IMR-90 (cell line): ENCODE results near the gene FLYWCH1. TPM values are rescaled to one million over a fixed set of nuclear protein-coding genes. Genes with fewer than 3 reads are reported as not detected.

Source experiments
- ATAC-seq: fragments of 200-7000 bp; cut with Tn5 transposase; 2 replicates; pipeline ENCODE4 v1.9.1; 2020; ENCODE audit warnings: low read depth, mild to moderate bottlenecking, moderate library complexity
- BruUV-seq: library from RNA; stranded (reverse); fragments of 400-500 nt; replicated peaks from 2 replicates; lab custom pipeline; 2021; lab: Mats Ljungman, UMichigan
- CTCF ChIA-PET: fragments of 300-600 bp; formaldehyde crosslinking; extraction: SDS; loops from one replicate; lab custom pipeline; 2021; ENCODE audit warnings: antibody characterized with exemption; lab: Yijun Ruan, JAX
- POLR2A ChIA-PET: fragments of 300-600 bp; sonication (Branson Sonifier 250); formaldehyde crosslinking; loops from one replicate; lab custom pipeline; 2022; ENCODE audit warnings: antibody characterized with exemption; ENCODE audit not compliant: unreplicated experiment; lab: Charles Lee
- DNase-seq: peaks from one replicate; pipeline ENCODE4 v3.0.0; 2013
- H2AFZ ChIP-seq: replicated peaks from 2 replicates; pipeline ENCODE3; 2013; ENCODE audit warnings: low read length, mild to moderate bottlenecking; ENCODE audit not compliant: poor library complexity
- H2AK5ac ChIP-seq: 2 replicates; pipeline ENCODE4 v1.6.1; 2013; ENCODE audit warnings: low read depth, low read length, inconsistent platforms
- H2AK9ac ChIP-seq: replicated peaks from 2 replicates; pipeline ENCODE3; 2013; ENCODE audit warnings: mild to moderate bottlenecking, low read depth, low read length, moderate library complexity; ENCODE audit not compliant: poor library complexity
- H2BK120ac ChIP-seq: 2 replicates; pipeline ENCODE4 v1.6.1; 2013; ENCODE audit warnings: low read depth, low read length, inconsistent platforms
- H2BK15ac ChIP-seq: 3 replicates; pipeline ENCODE4 v1.6.1; 2013; ENCODE audit warnings: low read depth, low read length, inconsistent platforms
- H2BK20ac ChIP-seq: 2 replicates; pipeline ENCODE4 v1.6.1; 2013; ENCODE audit warnings: low read depth, mild to moderate bottlenecking, inconsistent platforms, low read length, moderate library complexity
- H2BK5ac ChIP-seq: 2 replicates; pipeline ENCODE4 v1.6.1; 2013; ENCODE audit warnings: mild to moderate bottlenecking, low read depth, low read length, inconsistent platforms; ENCODE audit not compliant: poor library complexity, severe bottlenecking
- H3K14ac ChIP-seq: replicated peaks from 2 replicates; pipeline ENCODE4 v1.6.1; 2013; ENCODE audit warnings: low read depth, low read length, inconsistent platforms
- H3K18ac ChIP-seq: 2 replicates; pipeline ENCODE4 v1.6.1; 2013; ENCODE audit warnings: low read depth, low read length, control low read depth
- H3K23ac ChIP-seq: 2 replicates; pipeline ENCODE4 v1.6.1; 2013; ENCODE audit warnings: low read depth, low read length, inconsistent platforms
- H3K27ac ChIP-seq: 2 replicates; pipeline ENCODE4 v1.5.1; 2013; ENCODE audit warnings: mild to moderate bottlenecking, control low read depth, low read length; ENCODE audit not compliant: insufficient read depth
- H3K27me3 ChIP-seq: 2 replicates; pipeline ENCODE4 v1.6.1; 2013; ENCODE audit warnings: low read length; ENCODE audit not compliant: control insufficient read depth, insufficient read depth
- H3K36me3 ChIP-seq: 2 replicates; pipeline ENCODE4 v1.6.1; 2013; ENCODE audit warnings: low read length, mixed read lengths; ENCODE audit not compliant: control insufficient read depth, insufficient read depth
- H3K4ac ChIP-seq: 2 replicates; pipeline ENCODE4 v1.6.1; 2013; ENCODE audit warnings: low read depth, low read length, inconsistent platforms
- H3K4me1 ChIP-seq: 2 replicates; pipeline ENCODE4 v1.6.1; 2013; ENCODE audit warnings: low read length, mixed read lengths; ENCODE audit not compliant: control insufficient read depth, insufficient read depth
- H3K4me2 ChIP-seq: 2 replicates; pipeline ENCODE4 v1.6.1; 2013; ENCODE audit warnings: low read depth, mild to moderate bottlenecking, control low read depth, low read length, moderate library complexity
- H3K4me3 ChIP-seq: 2 replicates; pipeline ENCODE4 v1.5.1; 2013; ENCODE audit warnings: low read depth, mild to moderate bottlenecking, control low read depth, low read length, moderate library complexity; ENCODE audit not compliant: insufficient read depth
- H3K56ac ChIP-seq: 2 replicates; pipeline ENCODE4 v1.6.1; 2013; ENCODE audit warnings: low read length, inconsistent platforms; ENCODE audit not compliant: insufficient read depth; ENCODE audit errors: extremely low read depth
- H3K79me1 ChIP-seq, 2 experiments: 2 replicates each; pipeline ENCODE4 v1.6.1; 2013; ENCODE audit warnings: low read length in 2 of 2, inconsistent platforms in 1 of 2, low read depth in 1 of 2
- H3K9ac ChIP-seq: 2 replicates; pipeline ENCODE4 v1.6.1; 2013; ENCODE audit warnings: low read depth, low read length, control low read depth
- H3K9me1 ChIP-seq: 2 replicates; pipeline ENCODE4 v1.6.1; 2013; ENCODE audit warnings: low read length, inconsistent platforms; ENCODE audit not compliant: insufficient read depth
- H3K9me3 ChIP-seq: 2 replicates; pipeline ENCODE4 v1.6.1; 2013; ENCODE audit warnings: low read length; ENCODE audit not compliant: control insufficient read depth, insufficient read depth
- H4K20me1 ChIP-seq: 2 replicates; pipeline ENCODE4 v1.6.1; 2013; ENCODE audit warnings: low read length, inconsistent platforms; ENCODE audit not compliant: insufficient read depth
- H4K5ac ChIP-seq: 2 replicates; pipeline ENCODE4 v1.6.1; 2013; ENCODE audit warnings: mild to moderate bottlenecking, low read depth, low read length, control low read depth
- H4K8ac ChIP-seq, 2 experiments: 2 replicates each; pipeline ENCODE4 v1.6.1; 2013; ENCODE audit warnings: low read depth in 2 of 2, low read length in 2 of 2, control low read depth in 1 of 2, inconsistent platforms in 1 of 2
- H4K91ac ChIP-seq: 2 replicates; pipeline ENCODE4 v1.6.1; 2013; ENCODE audit warnings: low read depth, low read length, inconsistent platforms; ENCODE audit not compliant: insufficient read depth
- BHLHE40 ChIP-seq: fragments of 150-350 bp; IDR thresholded peaks from 2 replicates; pipeline ENCODE4 v1.6.1; 2016; ENCODE audit warnings: mild to moderate bottlenecking, low read depth, low read length
- CEBPB ChIP-seq: IDR thresholded peaks from 2 replicates; pipeline ENCODE4 v1.6.1; 2012; ENCODE audit warnings: low read depth, low read length, improper control_type of control experiment
- CHD1 ChIP-seq: IDR thresholded peaks from 2 replicates; pipeline ENCODE4 v1.6.1; 2012; ENCODE audit warnings: low read depth, low read length, improper control_type of control experiment
- FOS ChIP-seq: fragments of 150-350 bp; IDR thresholded peaks from 2 replicates; pipeline ENCODE4 v1.6.1; 2016; ENCODE audit warnings: low read depth, low read length
- MAFK ChIP-seq: IDR thresholded peaks from 2 replicates; pipeline ENCODE4 v1.6.1; 2012; ENCODE audit warnings: low read depth, low read length, improper control_type of control experiment
- MAZ ChIP-seq: IDR thresholded peaks from 2 replicates; pipeline ENCODE4 v1.6.1; 2012; ENCODE audit warnings: low read depth, mild to moderate bottlenecking, low read length, improper control_type of control experiment, moderate library complexity, borderline replicate concordance
- MXI1 ChIP-seq: IDR thresholded peaks from 2 replicates; pipeline ENCODE4 v1.6.1; 2012; ENCODE audit warnings: low read depth, mild to moderate bottlenecking, low read length, moderate library complexity, borderline replicate concordance
- NFE2L2 ChIP-seq: fragments of 150-350 bp; IDR thresholded peaks from 2 replicates; pipeline ENCODE4 v1.6.1; 2016; ENCODE audit warnings: low read depth, mild to moderate bottlenecking, low read length
- POLR2A ChIP-seq: IDR thresholded peaks from 2 replicates; pipeline ENCODE4 v1.6.1; 2012; ENCODE audit warnings: mild to moderate bottlenecking, low read depth, low read length
- RAD21 ChIP-seq: IDR thresholded peaks from 2 replicates; pipeline ENCODE4 v1.6.1; 2012; ENCODE audit warnings: low read length, improper control_type of control experiment
- RCOR1 ChIP-seq: IDR thresholded peaks from 2 replicates; pipeline ENCODE4 v1.6.1; 2012; ENCODE audit warnings: mild to moderate bottlenecking, low read length, improper control_type of control experiment; ENCODE audit not compliant: insufficient replicate concordance
- RFX5 ChIP-seq: IDR thresholded peaks from 2 replicates; pipeline ENCODE4 v1.8.0; 2012; ENCODE audit warnings: low read depth, mild to moderate bottlenecking, low read length, moderate library complexity
- SMC3 ChIP-seq: fragments of 150-350 bp; IDR thresholded peaks from 2 replicates; pipeline ENCODE4 v1.6.1; 2016; ENCODE audit warnings: low read depth, mild to moderate bottlenecking, antibody characterized with exemption, low read length, moderate library complexity
- WGBS, 2 experiments: methylation state at CpG; one replicate each; pipeline versions ENCODE4 v1.1.5 to v1.1.7; 2013; ENCODE audit warnings: missing lambda C conversion rate in 2 of 2; ENCODE audit not compliant: insufficient read length in 1 of 2; ENCODE audit errors: extremely low coverage in 2 of 2; 5-methylcytosine and 5-hydroxymethylcytosine counted together
- dilution Hi-C: fragments of 300-500 bp; cut with HindIII; formaldehyde crosslinking; loops from one replicate; pipeline ENCODE4 v1.14.3; 2018; ENCODE audit warnings: low sequenced_read_pairs; ENCODE audit not compliant: unreplicated experiment
- in situ Hi-C: fragments of 300-500 bp; cut with MboI; formaldehyde crosslinking; loops from 3 replicates; pipeline ENCODE4 v1.14.3; 2019; ENCODE audit warnings: low sequenced_read_pairs, inconsistent platforms, mixed read lengths
- intact Hi-C: fragments of 100-400 bp; cut with micrococcal nuclease; formaldehyde crosslinking; loops from 2 replicates; pipeline ENCODE4 v1.10.0; 2022
- polyA plus RNA-seq, 3 experiments: library from polyadenylated mRNA; depleted of rRNA; stranded (reverse); fragments of >200 nt; gene quantifications; 2 replicates each; pipeline ENCODE4 v1.2.3, GENCODE V29; 2012; ENCODE audit warnings: low replicate concordance in 1 of 3
- total RNA-seq: library from RNA; depleted of rRNA; stranded (reverse); fragments of >200 nt; gene quantifications from 2 replicates; pipeline ENCODE4 v1.2.3, GENCODE V29; 2012
- TF ChIP-seq, protein P1 (sequence below): fragments of 150-350 bp; IDR thresholded peaks from 2 replicates; pipeline ENCODE4 v1.6.1; 2016; ENCODE audit warnings: low read depth, mild to moderate bottlenecking, low read length, moderate library complexity, borderline replicate concordance
- TF ChIP-seq, protein P2 (sequence below): fragments of 150-350 bp; IDR thresholded peaks from 2 replicates; pipeline ENCODE4 v1.6.1; 2017; ENCODE audit warnings: mild to moderate bottlenecking, antibody characterized with exemption, low read length, low read depth

Gene FLYWCH1
- total and polyA plus RNA-seq, 2 of the 4 experiments (the other 2 are of a cell fraction) = 14.3 to 25.2 TPM

DNA sequence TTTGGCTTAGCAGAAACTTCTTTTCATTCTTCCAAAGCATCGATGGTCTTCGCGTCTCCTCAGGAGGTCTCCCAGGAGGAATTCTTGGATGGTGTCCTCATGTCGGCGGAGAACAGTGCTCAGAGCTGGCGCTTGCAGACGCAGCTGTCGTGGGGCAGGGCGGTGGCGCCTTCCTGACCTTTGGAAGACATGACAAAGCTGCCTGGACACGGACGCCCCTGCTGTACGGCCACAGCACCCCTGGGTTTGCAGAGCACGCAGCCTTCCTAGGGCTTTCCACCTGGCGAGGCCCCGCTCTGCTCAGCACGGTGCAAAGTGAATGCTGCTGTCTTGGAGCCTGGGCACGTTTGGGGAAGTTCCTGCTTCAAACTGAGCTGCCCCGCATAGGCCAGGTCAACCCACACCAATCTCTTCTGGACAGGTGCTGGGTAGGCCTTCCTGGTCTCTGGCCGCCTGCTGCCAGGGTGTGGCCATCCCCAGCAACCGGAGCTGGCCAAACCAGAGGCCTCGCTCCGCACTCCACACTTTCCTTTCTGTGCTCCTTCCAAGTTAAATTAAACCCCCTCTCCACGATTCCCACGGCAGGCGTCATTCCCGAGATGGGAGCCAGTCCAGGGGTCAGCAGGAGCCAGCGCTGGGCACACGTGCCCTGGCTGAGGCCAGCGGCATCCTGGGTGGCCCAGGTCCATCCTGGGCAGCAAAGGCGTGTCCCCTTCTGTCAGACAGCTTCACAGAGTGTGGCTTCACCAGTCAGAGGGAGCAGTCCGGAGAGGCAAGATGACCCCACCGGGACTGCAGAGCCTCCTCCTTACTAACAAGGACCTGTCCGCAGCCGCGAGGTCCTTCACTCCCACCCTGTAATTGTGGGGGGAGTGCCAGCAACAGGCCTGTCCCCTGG lies 37.3 kb downstream of the FLYWCH1 start:
- dilution Hi-C loops (no loop called here), in situ Hi-C loops (no loop called here), intact Hi-C loops (no loop called here)
- Histone ChIP-seq H3K14ac (no peak overlapping the region), H2BK20ac (no peak overlapping the region), H3K9ac (no peak overlapping the region), H2AK9ac (no peak overlapping the region), H4K20me1 (0 out of 2 replicates have a peak, but pooled peaks cover 8% of the 10 kb centered on the region), H2AFZ (no peak overlapping the region), H2BK15ac (no peak overlapping the region), H3K79me1 (no peaks in the 10 kb centered on the region), H3K56ac (no peak overlapping the region), H2BK120ac (no peak overlapping the region), H3K23ac (no peak overlapping the region), H2AK5ac (no peak overlapping the region), H3K18ac (no peak overlapping the region), H3K27me3 (peaks cover 11% of the 10 kb centered on the region), H4K5ac (no peak overlapping the region), H4K8ac (no peak overlapping the region), H3K27ac (no peak overlapping the region), H3K9me1 (0 out of 2 replicates have a peak, but pooled peaks cover 3% of the 10 kb centered on the region), H3K4me2 (no peak overlapping the region), H2BK5ac (no peak overlapping the region), H3K36me3 (peaks cover 21% of the 10 kb centered on the region), H4K91ac (no peak overlapping the region), H3K4ac (no peak overlapping the region), H3K4me3 (no peak overlapping the region), H3K4me1 (no peaks in the 10 kb centered on the region), H3K9me3 (no peaks in the 10 kb centered on the region)
- BruUV-seq = TSS peak; percentile 53
- CTCF ChIA-PET = no interaction called here
- WGBS, 2 experiments = 89% methylated on average over 15 of the region's 36 CpGs; no CpG with 5 or more reads in 1 of the 2 experiments
- DNase-seq = no peak
- no peak for ATAC-seq
- POLR2A ChIA-PET = no interaction called here
- TF ChIP-seq RCOR1 (no peak), MXI1 (no peak), MAFK (no peak), BHLHE40 (no peak), MAZ (no peak), RAD21 (no peak), CEBPB (no peak), FOS (no peak), POLR2A (no peak), CHD1 (no peak), RFX5 (no peak), SMC3 (no peak), NFE2L2 (no peak)
- TF ChIP-seq, protein P1, sequence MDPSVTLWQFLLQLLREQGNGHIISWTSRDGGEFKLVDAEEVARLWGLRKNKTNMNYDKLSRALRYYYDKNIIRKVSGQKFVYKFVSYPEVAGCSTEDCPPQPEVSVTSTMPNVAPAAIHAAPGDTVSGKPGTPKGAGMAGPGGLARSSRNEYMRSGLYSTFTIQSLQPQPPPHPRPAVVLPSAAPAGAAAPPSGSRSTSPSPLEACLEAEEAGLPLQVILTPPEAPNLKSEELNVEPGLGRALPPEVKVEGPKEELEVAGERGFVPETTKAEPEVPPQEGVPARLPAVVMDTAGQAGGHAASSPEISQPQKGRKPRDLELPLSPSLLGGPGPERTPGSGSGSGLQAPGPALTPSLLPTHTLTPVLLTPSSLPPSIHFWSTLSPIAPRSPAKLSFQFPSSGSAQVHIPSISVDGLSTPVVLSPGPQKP = no peak
- TF ChIP-seq, protein P2, sequence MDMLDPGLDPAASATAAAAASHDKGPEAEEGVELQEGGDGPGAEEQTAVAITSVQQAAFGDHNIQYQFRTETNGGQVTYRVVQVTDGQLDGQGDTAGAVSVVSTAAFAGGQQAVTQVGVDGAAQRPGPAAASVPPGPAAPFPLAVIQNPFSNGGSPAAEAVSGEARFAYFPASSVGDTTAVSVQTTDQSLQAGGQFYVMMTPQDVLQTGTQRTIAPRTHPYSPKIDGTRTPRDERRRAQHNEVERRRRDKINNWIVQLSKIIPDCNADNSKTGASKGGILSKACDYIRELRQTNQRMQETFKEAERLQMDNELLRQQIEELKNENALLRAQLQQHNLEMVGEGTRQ = no peak
